Dermis blood vessel endothelial cell (primary cell): ENCODE data around the gene SEZ6L. TPM values are rescaled to one million over a fixed set of nuclear protein-coding genes. Genes with fewer than 3 reads are reported as not detected.

Experiments
- DNase-seq: peaks from one replicate; pipeline ENCODE4 v3.0.0; 2010
- total RNA-seq: library from RNA; depleted of rRNA; stranded (reverse); fragments of >200 nt; gene quantifications from 2 replicates; pipeline ENCODE4 v1.2.3, GENCODE V29; 2014

The SEZ6L gene
- total RNA-seq, 1 donor from 2014 or later = not detected

GRCh38 chr22:26182723-26183122, 13.5 kb downstream of the SEZ6L start:
- DNase-seq = no peak

GRCh38 chr22:26185190-26185589, 15.9 kb downstream of the SEZ6L start:
- no peak for DNase-seq

- DNase-seq = no peak
Observed at GRCh38 chr22:26188341-26188740, 19.1 kb downstream of the SEZ6L start.

GRCh38 chr22:26194313-26194712, 25.1 kb downstream of the SEZ6L start:
- no peak for DNase-seq

- DNase-seq = no peak
Observed at GRCh38 chr22:26194877-26195276, 25.6 kb downstream of the SEZ6L start.

- no peak for DNase-seq
Observed at GRCh38 chr22:26196657-26197056, 27.4 kb downstream of the SEZ6L start.

- no peak for DNase-seq
Observed at GRCh38 chr22:26197425-26197824, 28.2 kb downstream of the SEZ6L start.

- DNase-seq = no peak
Observed at GRCh38 chr22:26199665-26200064, 30.4 kb downstream of the SEZ6L start.

GRCh38 chr22:26202280-26202924, 33.1 kb downstream of the SEZ6L start:
- no peak for DNase-seq

- DNase-seq = no peak
Observed at GRCh38 chr22:26205494-26205893, 36.2 kb downstream of the SEZ6L start.

- DNase-seq = no peak
Observed at GRCh38 chr22:26210334-26210733, 41.1 kb downstream of the SEZ6L start.

- no peak for DNase-seq
Observed at GRCh38 chr22:26213826-26214225, 44.6 kb downstream of the SEZ6L start.

- DNase-seq = no peak
Observed at GRCh38 chr22:26214466-26214865, 45.2 kb downstream of the SEZ6L start.

- DNase-seq = no peak
Observed at GRCh38 chr22:26215736-26216135, 46.5 kb downstream of the SEZ6L start.

GRCh38 chr22:26225207-26225606, 55.9 kb downstream of the SEZ6L start:
- no peak for DNase-seq

GRCh38 chr22:26226538-26227297, 57.5 kb downstream of the SEZ6L start:
- DNase-seq = no peak

- DNase-seq = no peak
Observed at GRCh38 chr22:26229910-26230309, 60.6 kb downstream of the SEZ6L start.

GRCh38 chr22:26234296-26234695, 65.0 kb downstream of the SEZ6L start:
- no peak for DNase-seq

- DNase-seq = no peak
Observed at GRCh38 chr22:26235792-26236487, 66.7 kb downstream of the SEZ6L start.

GRCh38 chr22:26236991-26237390, 67.7 kb downstream of the SEZ6L start:
- no peak for DNase-seq

GRCh38 chr22:26238596-26238995, 69.3 kb downstream of the SEZ6L start:
- DNase-seq = no peak

- no peak for DNase-seq
Observed at GRCh38 chr22:26239581-26239980, 70.3 kb downstream of the SEZ6L start.

GRCh38 chr22:26241361-26241760, 72.1 kb downstream of the SEZ6L start:
- DNase-seq = no peak

GRCh38 chr22:26245001-26245400, 75.7 kb downstream of the SEZ6L start:
- no peak for DNase-seq
